SKM-1 (cell line): ENCODE data around the gene TET1.
"Not testable (repeated sequence)": the region's sequence is repeated elsewhere in the genome, so short reads cannot be mapped to it uniquely, and the experiment has no call there.

Source experiments
- DNase-seq: peaks from one replicate; lab custom pipeline; 2025; ENCODE audit not compliant: unreplicated experiment; lab: John Stamatoyannopoulos, UW

The TET1 gene

DNA sequence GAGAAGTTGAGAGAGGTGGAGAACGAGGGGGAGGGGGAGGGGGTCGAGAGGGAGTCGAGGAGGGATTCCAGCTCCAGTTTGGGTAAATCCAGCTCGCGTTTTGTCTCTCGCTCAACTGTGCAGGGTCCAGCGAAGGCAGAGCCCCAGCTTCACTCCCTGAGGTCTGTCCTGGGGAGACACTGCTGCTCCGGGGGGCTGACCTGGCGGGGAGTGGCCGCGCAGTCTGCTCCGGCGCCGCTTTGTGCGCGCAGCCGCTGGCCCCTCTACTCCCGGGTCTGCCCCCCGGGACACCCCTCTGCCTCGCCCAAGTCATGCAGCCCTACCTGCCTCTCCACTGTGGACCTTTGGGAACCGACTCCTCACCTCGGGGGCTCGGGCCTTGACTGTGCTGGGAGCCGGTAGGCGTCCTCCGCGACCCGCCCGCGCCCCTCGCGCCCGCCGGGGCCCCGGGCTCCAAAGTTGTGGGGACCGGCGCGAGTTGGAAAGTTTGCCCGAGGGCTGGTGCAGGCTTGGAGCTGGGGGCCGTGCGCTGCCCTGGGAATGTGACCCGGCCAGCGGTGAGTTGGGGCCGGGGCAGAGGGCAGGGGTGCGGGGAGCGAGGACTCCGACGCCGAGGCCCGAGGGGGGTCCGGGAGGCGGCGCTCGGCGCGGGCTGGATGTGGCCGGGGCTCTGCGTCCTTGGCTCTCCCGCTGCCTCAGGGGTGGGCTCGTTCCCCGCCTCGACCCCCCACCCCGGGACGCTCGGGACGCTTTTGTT, at the start of gene TET1:
Gene TET1 (plus strand): TSS at position 152 of the 757 bp plus-strand sequence. CDS start 12,002 bp downstream, outside the sequence.
- DNase-seq, result no peak

GRCh38 chr10:68516216-68516615, 43.9 kb upstream of the TET1 start:
- DNase-seq, result not testable (repeated sequence)

- no peak for DNase-seq
Measured at GRCh38 chr10:68516766-68517165, 43.4 kb upstream of the TET1 start.

GRCh38 chr10:68517188-68517587, 42.9 kb upstream of the TET1 start:
- DNase-seq, result no peak

DNA sequence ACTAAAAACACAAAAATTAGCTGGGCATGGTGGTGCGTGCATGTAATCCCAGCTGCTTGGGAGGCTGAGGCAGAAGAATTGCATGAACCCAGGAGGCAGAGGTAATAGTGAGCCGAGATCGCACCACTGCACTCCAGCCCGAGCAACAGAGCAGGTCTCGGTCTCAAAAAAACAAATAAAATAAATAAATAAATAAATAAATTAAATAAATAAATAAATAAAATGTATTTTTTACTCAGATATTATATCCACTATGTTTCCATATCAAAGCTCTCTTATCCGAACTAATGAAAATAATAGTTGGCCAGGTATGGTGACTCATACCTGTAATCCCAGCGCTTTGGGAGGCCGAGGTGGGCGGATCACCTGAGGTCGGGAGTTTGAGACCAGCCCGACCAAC, 41.5 kb upstream of the TET1 start:
- not testable (repeated sequence) for DNase-seq

DNA sequence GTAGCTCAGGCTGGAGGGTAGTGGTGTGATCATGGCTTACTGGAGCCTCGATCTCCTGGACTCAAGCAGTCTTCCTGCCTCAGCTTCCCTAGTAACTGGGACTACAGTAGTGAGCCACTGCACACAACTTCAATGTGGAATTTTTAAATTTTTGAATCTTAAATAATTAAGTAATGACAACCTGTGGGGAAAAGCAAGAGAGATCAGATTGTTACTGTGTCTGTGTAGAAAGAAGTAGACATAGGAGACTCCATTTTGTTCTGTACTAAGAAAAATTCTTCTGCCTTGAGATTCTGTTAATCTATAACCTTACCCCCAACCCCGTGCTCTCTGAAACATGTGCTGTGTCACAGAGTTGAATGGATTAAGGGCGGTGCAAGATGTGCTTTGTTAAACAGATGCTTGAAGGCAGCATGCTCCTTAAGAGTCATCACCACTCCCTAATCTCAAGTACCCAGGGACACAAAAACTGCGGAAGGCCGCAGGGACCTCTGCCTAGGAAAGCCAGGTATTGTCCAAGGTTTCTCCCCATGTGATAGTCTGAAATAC, 34.6 kb upstream of the TET1 start:
- DNase-seq, result not testable (repeated sequence)

- DNase-seq, result no peak
Measured at GRCh38 chr10:68526634-68527307, 33.4 kb upstream of the TET1 start.

DNA sequence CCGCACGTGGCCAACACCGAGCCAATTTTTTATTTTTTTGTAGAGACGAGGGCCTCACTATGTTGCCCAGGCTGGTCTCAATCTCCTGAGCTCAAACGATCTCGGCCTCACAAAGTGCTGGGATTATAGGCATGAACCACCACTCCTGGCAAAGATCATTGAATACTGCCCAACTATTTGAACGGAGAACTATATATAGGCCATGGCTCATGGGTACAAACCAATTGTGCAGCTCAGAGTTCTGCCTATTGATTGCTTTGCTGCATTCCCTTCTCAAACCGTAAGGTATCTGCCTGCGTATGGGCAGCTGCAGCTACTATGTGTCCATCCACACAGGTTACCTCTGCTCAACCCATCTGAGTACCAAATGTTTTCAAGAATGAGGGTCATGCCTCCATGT, 23.2 kb upstream of the TET1 start:
- DNase-seq, result no peak

GRCh38 chr10:68537796-68538195, 22.3 kb upstream of the TET1 start:
- no peak for DNase-seq

GRCh38 chr10:68543004-68543918, 16.9 kb upstream of the TET1 start:
- no peak for DNase-seq

DNA sequence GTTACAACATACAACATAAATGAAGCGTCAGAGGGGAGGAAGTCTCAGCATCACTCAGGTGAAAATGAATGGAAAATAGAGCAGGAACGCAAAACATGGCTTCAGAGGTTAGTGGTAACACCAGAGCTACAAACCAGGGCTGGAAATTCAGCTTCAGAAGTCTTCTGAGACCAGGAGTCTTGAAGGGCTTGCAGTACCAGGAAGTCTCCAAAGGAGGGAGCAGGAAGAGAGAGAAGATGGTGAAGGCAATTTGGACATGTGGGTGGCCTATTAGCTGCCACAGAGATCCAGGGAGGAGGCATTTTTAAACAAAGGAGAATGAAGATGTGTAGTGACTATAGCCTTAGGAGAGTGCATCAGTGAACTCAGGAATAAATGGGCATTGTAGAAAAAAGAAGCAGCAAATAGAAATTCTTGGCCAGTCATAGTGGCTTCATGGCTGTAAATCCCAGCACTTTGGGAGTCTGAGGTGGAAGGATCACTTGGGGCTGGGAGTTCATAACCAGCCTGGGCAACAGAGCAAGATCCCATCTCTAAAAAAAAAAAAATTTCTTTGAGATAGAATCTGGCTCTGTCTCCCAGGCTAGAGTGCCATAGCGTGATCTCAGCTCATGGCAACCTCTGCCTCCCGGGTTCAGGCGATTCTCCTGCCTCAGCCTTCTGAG, 9.3 kb upstream of the TET1 start:
- DNase-seq, result peak; percentile 43

GRCh38 chr10:68553138-68553537, 7.0 kb upstream of the TET1 start:
- DNase-seq, result no peak

GRCh38 chr10:68553599-68553998, 6.5 kb upstream of the TET1 start:
- no peak for DNase-seq

GRCh38 chr10:68558478-68558877, 1.7 kb upstream of the TET1 start:
- DNase-seq, result no peak

GRCh38 chr10:68559251-68559650, 886 bp upstream of the TET1 start:
- DNase-seq, result no peak

GRCh38 chr10:68559841-68560185, 324 bp upstream of the TET1 start:
- DNase-seq, result no peak

- DNase-seq, result no peak
Measured at GRCh38 chr10:68560943-68561864, 1.1 kb downstream of the TET1 start.

GRCh38 chr10:68561865-68562649, 1.9 kb downstream of the TET1 start:
- DNase-seq, result no peak
